EL (cell line): ENCODE data around the gene PRC1.

Experiments
- DNase-seq: peaks from one replicate; pipeline ENCODE4 v3.0.0-alpha.2; 2016

Gene PRC1

DNA sequence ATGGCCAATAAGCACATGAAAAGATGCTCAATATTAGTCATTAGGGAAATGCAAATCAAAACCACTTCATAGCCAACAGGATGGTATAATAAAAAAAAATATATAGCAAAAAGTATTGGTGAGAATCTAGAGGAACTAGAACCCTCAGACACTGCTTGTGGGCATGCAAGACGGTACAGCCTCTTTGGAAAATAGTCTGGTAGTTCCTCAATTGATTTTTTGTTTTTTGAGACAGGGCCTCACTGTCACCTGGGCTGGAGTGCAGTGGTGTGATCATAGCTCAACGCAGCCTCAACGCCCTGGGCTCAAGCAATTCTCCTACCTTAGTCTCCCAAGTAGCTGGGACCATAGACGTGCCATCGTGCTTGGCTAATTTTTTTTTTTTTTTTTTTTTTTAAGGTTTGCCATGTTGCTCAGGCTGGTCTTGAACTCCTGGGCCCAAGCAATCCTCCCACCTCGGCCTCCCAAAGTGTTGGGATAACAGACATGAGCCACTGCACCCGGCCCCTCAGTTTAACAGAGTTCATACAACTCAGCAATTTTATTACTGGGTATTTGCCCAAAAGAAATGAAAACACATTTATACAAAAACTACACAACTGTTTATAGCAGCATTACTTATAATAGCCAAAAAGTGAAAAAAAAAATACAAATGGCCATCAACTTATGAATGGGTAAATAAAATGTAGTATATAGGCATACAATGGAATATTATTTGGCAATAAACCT, 5.1 kb downstream of the PRC1 start:
- DNase-seq, result no peak

DNA sequence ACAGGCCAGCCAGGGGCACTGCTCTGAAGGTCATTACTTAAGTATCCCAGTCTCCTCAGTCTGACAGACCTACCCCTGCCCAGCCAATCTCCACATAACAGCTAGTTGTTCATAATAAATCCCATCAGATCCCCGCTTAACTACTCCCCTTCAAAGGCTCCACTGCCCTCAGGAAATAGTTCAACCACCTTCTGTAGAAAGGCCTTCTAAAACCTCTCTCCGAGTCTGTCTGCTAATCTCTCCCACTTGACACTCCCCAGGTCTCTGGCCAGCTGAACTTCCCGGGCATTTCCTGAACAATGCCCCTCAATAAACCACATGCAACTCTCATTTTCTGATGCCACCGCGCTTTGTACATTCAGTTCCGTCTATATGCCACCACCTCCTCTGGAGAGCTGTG, 6.0 kb downstream of the PRC1 start:
- DNase-seq, result no peak

DNA sequence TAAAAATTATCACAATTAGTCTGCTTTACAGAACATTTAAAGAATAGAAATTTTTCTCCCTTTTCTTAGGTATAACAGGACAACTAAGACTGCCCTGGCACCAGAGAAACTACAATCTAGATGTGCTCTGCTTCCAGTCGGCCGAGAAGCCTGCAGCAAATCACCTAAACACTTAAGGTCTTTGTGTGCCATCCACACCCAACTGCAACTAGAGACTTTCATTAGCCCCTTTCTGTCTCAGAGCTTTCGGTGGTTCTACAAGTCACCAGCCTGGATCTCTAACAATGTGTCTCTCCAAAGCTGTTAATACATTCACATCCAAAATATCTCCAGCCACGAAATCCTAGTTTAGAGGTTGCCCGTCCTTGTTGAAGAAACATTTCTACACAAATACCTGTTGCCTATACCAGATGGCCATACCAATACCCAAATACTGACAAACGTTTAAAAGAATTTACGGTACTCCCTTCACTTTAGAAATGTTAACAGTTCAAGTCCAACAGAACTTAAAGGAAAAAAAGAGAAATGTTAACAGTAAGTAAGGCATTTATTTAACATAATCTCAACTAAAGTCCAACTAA, 6.7 kb downstream of the PRC1 start:
- DNase-seq, result no peak

DNA sequence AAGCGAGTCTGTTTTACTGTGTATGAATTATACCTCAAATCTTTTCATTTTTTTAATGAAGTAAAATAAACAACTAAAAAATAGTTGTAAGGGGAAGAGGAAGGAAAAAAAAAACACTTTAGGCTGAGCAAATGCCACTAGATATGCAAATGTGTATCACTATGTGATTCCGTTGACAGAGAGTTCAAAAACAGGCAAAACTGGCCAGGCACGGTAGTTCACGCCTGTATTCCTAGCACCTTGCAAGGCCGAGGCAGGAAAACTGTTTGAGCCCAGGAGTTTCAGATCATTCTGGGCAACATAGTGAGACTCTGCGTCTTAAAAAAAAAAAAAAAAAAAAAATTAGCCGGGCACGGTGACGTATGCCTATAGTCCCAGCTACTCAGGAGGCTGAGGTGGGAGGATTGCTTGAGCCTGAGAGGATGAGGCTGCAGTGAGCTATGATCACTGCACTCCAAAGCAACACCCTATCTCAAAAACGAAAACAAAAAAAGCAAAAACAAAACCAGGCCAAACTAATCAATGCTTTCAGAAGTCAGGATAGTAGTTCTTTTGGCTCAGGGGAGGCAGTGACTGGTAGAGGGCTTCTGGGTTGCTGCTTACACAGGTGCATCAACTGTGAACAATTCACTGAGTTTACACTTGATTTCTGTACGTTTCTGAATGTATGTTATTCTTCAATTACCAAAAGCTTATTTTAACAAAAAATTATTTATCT, 7.4 kb downstream of the PRC1 start:
- DNase-seq, result no peak

DNA sequence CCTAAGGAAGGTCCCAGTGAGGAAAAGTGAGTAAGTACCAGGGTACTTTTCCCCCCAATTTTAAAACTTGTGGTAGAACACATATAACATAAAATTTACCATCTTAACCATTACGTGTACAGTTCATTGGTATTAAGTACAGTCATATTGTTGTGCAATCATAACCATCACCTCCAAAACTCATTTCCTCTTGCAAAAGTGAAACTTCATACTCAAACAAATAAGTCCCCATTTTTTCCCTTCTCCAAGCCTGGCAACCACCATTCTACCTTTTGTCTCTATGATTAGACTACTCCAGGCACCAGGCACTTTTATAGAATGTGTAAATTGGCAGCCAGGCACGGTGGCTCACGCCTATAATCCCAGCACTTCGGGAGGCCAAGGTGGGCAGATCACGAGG, 12.2 kb downstream of the PRC1 start:
- peak; percentile 34 for DNase-seq

DNA sequence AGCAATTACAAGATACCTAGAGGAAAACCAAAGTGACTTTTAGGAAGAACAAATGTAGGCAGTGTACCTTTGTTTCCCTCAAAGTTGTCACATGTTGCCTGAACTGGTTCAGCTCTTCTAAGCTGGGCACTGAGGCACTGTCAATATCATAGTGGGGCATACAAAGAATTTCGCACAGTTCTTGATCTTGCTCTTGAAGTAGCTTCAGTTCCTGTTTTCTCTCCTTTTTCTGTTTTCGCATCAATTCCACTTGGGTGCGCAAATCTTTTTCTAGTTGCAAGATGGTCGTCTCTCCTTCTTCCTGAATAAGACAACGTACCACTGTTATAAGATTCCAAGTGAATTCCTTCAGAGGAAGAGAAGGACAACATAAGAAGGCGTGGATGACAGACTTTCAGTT, 12.7 kb downstream of the PRC1 start:
- DNase-seq, result no peak

DNA sequence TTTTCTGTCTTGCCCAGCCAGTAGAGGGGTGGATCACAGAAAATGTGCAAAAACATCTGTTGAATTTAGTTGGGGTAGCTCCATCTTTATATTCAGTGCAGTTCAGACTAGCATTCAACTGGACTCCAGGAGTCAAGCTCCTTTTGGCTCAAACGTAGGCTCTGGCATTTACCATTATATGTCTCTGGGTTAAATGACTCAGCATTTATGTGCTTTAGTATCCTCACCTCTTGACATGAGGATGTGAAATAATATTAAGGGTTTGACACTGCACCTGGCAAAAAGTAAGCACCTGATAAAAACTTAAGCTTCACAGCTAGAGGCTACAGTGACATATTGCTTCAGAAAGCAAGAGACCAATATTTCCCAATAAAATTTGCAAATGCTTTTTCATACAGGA, 14.8 kb downstream of the PRC1 start:
- no peak for DNase-seq

DNA sequence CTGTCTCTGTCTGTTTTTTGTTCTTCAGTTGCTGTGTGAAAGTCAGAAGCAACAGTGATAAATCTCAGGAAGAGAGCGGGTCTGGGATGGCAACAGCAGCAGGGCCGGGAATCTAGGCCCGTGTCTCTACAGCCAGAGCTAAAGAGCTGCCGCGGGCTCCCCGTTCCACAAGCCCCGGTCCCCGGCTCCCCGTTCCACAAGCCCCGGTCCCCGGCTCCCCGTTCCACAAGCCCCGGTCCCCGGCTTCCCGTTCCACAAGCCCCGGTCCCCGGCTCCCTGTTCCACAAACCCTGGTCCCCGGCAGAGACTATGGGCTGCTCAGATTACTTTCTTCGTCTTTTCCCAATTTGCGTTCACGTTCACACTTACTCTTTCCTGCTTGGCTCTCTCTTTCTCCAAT, 20.1 kb downstream of the PRC1 start:
- no peak for DNase-seq

DNA sequence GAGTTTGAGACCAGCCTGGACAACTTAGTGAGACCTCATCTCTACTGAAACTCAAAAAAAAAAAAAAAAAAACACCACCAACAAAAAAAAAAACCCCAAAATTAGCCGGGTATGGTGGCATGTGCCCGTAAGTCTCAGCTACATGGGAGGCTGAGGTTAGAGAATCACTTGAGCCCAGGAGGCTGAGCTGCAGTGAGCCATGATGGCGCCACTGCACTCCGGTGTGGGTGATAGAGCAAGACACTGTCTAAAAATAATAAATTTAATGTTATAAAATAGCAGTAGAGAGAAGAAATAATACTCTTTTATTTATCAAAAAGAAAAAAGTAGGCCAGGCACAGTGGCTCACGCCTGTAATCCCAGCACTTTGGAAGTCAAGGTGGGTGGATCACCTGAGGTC, 22.2 kb downstream of the PRC1 start:
- DNase-seq, result no peak

DNA sequence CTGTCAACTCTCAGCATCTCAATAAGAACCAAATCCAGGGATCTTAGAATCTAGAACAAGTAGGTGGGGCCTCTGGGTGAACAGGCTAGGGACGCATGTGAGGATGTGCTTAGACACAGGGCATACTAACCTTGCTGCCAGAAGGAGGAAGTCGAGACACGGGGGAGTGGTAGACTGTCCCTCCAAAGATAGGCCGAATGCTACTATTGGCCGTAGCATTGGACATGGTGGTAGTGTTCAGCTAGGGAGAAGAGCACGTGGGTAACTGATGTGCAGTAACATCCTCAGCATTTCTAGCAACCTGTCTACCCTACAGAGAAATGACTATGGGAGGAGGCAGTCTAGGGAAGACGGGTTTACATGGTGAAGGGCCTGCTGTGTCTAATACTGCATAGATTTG, 24.1 kb downstream of the PRC1 start:
- no peak for DNase-seq

DNA sequence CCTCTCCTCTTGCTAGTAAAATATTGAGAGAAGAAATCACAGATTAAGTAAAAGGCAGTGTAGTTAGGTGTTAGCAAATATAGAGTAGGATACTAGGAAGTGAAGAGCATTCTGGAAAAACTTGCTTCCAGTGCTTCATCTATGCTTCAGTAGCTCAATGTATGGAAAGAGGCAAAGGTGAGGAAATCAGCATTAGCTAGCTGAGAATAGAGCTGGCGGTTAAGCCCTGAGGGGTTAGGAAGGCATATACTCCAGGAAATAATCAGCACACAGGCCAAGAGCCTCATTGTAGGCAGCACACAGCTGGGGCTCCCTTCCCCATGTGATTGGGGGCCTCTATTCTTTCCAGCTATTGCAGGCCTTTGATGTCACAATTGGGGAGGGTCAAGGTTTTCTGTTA, 25.9 kb downstream of the PRC1 start:
- DNase-seq, result no peak

DNA sequence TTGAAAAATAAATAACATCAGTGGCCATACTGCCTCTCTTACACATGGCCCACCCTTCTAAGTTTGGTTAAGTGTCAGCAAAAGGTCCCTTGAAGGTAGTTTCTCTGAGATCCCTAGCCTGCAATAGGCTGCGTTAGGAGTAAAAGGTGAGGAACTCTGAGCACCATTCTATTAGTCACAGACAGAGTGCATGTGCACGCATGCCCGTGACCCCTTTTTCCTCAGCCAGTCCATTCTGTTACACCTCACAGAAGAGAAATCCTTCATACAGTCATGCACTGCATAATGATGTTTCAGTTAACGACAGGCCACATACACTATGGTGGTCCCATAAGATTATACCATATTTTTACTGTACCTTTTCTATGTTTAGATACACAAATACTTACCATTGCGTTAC, 27.1 kb downstream of the PRC1 start:
- no peak for DNase-seq

DNA sequence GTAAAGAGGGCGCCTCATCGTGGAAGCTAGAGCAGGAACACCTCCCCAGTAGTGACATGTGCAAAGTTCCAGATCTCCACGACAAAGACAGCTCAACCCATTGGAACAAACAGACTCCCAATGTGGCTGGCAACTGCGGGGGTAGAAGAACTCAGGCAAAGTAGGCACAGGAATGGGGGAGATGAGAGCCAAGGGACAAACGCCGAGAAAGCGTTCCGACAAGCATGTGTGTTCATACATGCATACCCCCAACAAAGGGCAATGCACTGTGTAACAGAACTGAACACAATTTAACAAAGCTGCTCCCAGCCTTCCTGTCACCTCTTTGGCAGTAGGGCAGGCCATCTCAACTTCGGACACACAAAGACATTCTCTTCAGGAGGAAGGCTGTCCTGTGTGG, 28.1 kb downstream of the PRC1 start:
- DNase-seq, result no peak

DNA sequence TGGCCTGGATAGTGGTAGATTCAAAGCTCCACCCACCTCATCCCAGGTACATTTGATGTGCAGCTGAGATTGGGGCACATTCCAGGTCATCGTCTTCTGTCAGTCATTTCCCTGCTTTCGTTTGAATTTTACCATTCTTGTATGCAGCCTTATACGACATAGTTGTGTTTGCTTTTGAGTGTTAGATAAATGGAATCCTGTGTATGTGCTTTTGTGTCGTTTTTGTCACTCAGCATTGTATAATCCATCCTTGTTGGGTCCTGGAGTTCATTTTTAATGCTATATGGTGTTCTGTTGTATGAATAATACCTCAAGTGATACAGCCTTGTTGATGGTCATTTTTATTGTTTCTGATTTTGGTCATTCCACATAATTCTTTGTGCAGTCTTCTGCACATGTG, 32.3 kb downstream of the PRC1 start:
- DNase-seq, result no peak

DNA sequence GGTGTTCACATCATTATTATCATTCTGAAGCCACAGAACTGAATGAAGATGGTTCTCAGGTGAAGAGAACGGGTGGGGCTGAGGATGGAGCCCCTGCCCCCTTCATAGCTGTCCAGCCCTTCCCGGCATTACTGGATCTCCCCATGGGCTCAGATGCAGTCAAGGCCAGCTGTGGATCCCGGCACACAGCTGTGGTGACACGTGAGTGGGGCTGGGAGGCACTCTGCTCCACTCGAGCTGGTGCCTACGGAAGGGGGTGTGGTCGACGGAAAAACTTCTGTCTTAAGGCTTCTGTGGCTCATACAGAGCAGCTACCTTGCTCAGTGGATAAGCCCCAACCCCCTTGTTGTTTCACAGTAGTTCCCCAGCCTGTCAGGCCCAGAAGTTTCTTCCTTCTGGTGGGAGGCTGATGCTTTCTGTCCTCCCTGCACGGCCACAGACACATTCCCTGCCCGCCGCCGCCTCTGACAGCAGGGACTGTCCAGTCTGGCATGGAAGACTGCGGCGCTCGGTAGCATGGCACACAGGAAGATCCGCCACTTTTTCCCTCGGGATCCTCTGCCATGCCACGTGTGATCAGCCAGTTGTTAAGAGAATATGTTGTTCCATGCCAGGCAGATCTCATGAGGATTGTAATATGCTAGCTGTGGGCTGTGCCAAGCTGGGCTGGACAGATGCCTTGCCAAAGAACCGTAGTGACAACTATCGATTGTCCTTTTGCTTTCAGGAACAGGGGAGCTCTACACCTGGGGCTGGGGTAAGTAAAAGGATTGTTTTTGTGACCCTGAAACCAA, 33.8 kb downstream of the PRC1 start:
- DNase-seq, result no peak

DNA sequence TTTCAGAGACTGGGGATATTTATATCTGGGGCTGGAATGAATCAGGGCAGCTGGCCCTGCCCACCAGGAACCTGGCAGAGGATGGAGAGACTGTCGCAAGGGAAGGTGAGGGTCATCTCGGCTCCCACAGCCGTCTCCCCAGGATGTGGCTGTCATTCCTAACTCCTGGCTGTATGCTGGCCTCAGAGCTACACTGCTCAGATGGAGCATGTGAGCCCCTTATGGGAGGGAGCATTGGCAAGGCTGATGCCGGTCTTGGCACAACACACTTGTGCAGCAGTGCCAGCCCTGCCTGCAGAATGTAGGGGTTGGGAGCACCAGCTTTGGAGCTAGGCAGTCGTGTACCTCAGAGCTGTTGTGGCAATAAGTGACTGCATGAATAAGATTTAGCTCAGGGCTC, 34.4 kb downstream of the PRC1 start:
- no peak for DNase-seq

DNA sequence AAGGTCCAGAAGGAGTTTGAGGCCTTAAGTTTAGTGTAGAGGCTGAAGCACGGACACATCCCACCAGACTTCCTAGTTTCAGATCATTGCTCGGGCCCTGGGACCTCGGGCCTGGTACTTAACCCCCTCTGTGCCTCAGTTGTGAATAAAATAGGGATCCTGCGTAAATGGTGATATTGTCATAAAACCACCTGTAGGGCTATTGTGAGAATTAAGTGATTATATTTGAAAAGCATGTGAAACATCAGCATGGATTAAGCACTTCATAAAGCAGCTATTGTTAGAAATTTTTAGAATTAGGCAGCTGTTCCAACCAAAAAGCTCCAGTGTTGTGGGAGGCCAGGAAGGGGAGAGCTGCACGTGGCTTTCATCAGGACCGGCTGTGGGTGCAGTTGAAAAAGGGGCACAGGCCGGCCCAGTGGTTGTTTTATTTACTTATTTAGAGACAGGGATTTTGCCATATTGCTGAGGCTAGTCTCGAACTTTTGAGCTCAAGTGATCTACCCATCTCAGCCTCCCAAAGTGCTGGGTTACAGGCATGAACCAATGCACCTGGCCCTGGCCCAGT, 35.2 kb downstream of the PRC1 start:
- no peak for DNase-seq

DNA sequence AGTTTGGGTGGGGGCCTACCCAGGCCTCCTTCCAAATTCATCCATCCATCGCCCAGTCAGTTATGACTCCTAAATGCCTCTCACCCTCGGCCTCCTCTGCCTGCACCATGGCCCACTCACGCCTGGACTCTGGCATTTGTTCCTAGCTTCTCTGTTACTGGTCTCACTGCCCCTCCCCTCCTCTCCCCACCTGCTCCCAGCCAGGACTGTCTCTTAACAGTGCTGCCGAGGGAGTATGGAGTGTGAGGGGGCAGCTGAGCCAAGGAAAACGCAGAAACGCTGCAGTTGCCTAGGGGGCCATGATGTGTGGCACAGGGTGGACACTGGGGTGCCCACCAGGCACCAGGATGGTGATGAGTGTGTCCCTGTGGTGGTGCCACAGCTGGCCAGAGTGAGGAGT, 36.5 kb downstream of the PRC1 start:
- no peak for DNase-seq

DNA sequence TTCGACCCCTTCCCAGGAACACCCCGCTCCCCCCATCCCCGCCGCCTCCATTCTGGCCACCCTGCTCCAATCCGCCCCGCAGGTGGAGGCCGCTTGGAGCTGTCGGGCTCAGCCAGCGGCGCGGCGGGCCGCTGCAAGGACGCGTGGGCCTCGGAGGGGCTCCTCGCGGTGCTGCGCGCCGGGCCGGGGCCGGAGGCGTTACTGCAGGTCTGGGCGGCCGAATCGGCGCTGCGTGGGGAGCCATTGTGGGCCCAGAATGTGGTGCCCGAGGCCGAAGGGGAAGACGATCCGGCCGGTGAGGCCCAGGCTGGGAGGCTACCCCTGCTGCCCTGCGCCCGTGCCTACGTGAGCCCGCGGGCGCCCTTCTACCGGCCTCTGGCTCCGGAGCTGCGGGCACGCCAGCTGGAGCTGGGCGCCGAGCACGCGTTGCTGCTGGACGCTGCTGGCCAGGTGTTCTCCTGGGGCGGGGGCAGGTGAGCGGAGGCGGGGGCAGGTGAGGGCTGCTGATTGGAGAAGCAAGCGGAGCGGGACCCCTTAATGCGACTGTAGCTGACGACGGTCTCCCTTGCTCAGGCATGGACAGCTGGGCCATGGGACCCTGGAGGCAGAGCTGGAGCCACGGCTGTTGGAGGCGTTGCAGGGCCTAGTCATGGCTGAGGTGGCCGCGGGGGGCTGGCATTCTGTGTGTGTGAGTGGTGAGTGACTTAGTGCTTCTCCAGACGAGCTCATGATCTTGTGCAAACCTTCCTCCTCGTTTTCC, 37.1 kb downstream of the PRC1 start:
- DNase-seq, result peak; percentile 53

DNA sequence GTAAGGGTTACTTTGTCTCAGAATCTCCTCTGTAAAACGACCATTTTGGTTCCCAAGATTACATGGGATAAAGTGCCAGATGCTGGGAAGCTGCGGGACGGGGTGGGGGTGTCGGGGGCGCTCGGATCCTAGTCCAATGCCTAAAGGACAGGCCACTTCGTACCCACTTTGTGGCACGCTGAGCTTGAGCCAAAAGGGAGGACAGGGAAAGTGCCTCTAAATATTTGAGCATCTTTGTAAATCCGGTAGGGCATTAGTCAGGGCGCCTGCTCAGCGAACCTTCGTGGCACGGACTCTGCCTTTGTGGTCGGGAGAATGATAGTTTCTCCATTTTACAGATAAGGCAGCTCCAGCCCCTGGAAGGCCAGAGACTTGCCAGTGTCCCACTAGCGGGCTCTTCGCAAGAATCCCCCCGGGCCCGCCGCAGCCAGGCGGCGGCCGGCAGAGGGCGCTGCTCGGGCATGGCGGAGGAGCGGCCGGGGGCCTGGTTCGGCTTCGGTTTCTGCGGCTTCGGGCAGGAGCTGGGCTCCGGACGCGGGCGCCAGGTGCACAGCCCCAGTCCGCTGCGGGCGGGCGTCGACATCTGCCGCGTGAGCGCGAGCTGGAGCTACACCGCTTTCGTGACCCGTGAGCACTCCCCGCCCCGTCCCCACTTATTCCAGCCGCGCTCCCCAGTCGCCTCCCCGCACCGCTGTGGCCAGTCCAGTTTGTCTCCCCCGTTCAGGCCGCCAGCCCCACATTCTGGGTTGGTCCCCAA, 37.9 kb downstream of the PRC1 start:
- DNase-seq, result peak; percentile 78

DNA sequence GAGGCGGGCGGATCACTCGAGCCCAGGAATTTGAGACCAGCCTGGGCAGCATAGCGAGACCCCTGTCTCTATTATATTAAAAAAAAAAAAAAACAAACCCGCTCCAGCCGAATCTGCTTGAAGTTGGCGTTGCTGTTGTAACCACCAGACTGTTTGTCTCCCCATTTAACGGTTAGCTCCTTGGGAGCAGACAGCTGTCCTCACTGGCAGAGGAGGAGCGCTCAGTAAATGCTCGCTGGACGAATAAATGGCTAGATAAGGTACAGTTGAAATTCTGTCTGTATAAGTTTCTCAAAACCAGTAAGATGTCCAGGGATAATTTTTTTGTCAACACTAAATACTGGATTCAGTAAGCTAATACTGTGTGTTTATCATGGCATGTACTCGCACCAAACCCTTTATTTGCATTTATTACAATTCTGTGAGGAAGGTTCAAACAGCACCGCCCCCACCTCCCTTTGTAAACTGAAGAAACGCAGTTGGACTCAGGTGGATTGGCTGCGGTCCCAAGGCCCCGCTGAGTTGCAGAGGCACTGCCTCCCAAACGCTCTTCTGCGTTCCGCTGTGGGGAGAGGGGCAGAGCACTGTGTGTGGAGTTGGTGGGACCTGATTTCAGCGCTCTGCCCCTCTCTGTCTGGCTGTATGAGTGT, 38.6 kb downstream of the PRC1 start:
- DNase-seq, result no peak
